IPS DF 19.7 (cell line): ENCODE measurements around the gene LRRC55.
"Not testable (repeated sequence)": the region's sequence is repeated elsewhere in the genome, so short reads cannot be mapped to it uniquely, and the experiment has no call there.

Experiments used
- DNase-seq: peaks from one replicate; pipeline ENCODE4 v3.0.0-alpha.2; 2013; ENCODE audit warnings: low read depth, low spot score

Gene LRRC55

DNA sequence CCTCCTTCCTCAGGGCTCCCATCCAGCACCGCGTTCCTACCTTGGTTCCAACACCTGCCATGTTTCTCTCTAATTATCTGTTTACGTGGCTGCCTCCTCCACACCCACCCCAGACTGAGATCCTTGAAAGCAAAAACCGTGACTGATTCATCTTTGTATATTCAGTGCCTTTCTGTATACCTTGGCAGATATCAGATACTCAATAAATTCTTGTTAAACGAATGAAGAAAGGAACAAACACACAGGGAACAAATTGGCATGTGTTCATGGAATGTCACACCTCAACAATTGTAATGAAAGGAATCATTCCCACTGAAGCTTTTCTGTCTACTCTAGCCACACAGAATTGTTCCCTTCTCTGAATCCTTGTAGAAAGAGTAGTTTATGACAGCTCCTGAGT is 20.4 kb upstream of the LRRC55 start:
- no peak for DNase-seq

DNA sequence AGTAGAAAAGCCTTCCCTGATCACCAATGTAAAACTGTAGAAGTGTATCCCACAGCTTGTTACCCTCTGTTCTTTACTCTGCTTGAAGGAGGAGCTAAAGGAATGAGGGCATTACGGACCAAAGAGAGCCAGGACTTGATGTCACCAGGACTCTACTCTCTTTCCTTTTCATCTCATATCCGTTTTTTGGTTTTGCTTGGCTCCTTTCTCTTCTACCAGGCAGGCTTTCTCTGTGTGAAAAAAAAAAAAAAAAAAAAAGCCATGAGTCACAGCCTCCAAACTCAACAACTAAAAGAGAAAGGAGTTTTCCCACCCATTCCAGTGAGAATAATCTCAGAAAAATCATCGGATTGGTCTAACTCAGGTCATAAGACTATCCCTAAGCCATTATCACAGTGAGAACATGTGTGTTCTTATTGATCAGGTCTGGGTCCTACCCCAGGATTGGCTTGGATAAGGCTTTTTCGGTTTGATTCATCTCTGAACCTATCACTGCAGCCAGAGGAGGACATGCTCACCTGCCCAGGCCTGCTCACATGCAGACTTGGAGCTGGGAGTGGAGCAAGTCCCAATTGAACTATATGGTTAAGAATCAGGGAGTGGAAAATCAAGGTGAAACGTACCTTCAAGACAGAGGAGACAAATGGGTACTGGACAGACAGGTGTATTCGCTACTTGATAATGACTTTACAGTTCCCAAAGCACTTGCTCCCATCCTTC is 19.4 kb upstream of the LRRC55 start:
- no peak for DNase-seq

DNA sequence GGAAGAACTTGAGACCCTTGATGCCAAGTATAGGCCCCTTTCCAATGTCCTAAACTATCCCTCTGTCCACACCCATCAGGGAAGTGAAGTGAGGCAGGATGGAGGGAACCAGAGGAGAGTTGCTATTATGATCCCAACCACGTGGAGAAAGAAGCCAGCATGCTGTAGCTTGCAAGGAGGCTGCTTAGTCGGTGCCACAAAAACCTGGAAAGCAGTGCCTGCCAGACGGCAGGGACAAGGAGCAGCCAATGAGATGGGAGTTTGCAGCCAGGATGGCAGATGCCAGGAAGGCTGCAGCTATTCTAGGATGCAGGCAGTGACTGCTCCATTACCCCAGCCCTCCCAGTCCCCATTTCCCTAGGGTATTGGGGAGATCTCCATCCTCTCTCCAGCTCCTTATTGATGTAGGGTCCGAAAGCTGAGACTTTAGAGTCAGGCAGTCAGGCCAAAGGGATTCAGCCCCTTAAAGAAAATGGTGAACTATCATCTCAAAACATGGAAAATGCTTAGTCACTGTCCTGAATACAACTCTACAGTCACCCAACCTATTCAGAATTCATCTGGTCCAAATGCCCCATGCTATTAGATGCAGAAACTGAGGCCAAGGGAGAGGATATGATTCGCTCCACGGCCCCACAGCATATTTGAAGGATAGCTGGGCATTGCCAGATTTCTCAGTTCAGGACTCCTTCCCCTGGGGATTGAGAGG is 18.4 kb upstream of the LRRC55 start:
- DNase-seq: no peak

DNA sequence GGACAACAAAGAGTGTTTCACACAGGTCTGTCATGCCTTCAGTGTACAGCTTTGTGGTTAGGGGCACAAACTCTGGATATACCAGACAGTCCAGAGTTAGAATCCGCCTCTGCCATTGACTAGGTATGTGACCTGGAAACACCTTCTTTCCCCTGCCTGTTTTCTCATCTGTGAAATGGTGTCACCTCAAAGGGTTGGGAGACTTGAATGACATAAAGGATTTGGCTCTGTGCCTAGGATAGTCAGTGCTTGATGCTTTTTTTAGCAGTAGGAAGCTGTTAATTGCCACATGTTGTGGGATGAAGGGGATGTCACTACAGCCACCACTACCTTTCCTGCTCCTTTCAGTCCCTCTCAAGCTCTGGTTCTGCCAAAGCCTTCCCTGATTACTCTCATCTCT is 17.4 kb upstream of the LRRC55 start:
- no peak for DNase-seq

DNA sequence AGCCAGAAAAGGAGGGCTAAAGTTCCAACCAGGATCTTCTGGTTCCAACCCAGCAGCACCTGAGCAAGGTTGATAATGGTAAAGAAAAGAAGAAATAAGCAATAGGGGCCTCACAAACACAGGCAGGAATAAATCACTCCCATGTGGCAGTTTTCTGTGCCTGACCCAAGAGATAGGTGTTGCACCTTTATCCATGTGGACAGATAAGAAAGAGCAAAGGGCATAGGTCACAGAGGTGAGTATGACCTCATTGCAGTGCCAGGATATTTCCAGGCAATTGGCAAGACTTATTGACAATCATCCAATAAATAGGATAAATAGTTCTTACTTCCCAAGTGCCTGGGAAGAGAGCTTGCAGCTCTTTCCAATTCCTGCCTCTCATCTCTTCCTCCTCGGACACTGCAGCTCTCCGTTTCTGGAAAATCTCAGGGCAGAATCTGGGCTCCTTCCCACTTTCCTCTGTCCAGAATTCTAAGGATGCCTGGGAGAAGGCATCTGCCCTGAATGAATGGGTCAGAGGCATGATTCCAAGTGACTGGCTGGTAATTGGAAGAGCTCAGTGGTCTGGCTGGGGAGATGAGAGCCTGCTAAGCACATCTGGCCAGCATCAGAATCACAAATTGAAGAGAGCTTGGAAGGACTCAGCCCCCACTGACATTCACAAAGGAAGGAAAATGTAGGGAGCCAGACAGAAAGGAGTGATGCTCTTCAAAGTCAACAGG is 14.5 kb upstream of the LRRC55 start:
- DNase-seq: no peak

DNA sequence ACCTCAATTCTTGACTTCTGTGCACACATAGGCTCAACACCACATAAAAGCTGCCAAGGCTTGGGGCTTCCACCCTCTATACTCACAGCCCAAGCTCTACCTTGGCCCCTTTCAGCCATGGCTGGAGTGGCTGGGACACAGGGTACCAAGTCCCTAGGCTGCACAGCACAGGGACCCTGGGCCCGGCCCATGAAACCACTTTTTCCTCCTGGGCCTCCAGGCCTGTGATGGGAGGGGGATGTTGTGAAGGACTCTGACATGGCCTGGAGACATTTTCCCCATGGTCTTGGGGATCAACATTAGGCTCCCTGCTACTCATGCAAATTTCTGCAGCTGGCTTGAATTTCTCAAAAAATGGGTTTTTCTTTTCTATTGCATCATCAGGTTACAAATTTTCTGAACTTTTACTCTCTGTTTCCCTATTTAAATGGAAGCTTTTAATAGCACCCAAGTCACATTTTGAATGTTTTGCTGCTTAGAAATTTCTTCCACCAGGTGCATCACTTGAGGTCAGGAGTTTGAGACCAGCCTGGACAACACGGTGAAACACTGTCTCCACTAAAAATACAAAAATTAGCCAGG is 11.9 kb upstream of the LRRC55 start:
- not testable (repeated sequence) for DNase-seq

- no peak for DNase-seq
Measured at GRCh38 chr11:57172031-57172430, 9.7 kb upstream of the LRRC55 start.

- DNase-seq: no peak
Measured at GRCh38 chr11:57174656-57175055, 7.1 kb upstream of the LRRC55 start.

GRCh38 chr11:57175478-57175877 is 6.3 kb upstream of the LRRC55 start:
- DNase-seq: no peak

- no peak for DNase-seq
Measured at GRCh38 chr11:57178334-57178733, 3.4 kb upstream of the LRRC55 start.

- DNase-seq: peak; percentile 17
Measured at GRCh38 chr11:57179681-57180080, 2.1 kb upstream of the LRRC55 start.

DNA sequence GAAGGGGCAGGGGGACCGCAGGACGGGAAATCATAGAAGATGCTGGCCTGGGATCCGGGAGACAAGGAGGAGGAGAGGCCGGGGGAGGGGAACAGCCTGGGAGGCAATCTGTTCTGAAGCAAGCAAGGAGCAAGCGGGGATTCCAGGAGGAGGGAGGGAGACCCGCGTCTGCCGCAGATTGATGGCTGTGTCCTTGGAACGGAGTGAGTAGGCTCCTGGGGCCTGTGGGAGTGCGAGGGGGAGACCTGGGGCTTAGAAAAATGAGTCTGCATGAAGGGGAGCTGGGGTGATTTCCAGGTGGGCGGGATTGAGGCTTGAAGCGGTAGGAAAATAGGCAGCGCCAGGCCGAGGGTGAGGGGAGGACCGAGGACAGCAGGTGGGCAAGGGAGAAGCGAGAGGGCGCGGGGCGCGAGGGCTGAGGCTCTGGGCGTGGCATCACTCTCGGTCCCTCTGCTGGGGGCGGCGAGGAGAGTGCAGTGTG is 1.6 kb upstream of the LRRC55 start:
- DNase-seq: peak; percentile 15

DNA sequence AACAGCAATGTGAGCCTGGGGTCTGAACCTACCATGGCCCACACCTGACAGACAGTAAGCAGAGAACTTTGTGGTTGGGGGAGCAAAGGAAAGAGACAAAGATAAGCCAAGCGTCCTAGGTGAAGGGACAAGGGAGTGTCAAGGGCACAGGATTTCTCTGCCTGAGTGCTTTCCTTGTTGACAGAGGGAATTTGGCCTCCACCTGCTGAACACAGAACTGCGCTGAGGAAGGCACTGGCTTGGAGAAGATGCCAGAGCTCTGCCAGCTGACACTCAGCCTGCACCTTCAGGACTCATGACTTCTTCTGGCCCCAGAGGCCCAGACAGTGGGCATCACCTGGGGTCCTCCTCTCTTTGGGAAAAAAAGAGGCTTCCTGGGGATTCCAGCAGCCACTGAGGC is 789 bp upstream of the LRRC55 start:
- DNase-seq: no peak

- no peak for DNase-seq
Measured at GRCh38 chr11:57182896-57183295, 1.1 kb downstream of the LRRC55 start.

- no peak for DNase-seq
Measured at GRCh38 chr11:57190548-57190947, 8.8 kb downstream of the LRRC55 start.

DNA sequence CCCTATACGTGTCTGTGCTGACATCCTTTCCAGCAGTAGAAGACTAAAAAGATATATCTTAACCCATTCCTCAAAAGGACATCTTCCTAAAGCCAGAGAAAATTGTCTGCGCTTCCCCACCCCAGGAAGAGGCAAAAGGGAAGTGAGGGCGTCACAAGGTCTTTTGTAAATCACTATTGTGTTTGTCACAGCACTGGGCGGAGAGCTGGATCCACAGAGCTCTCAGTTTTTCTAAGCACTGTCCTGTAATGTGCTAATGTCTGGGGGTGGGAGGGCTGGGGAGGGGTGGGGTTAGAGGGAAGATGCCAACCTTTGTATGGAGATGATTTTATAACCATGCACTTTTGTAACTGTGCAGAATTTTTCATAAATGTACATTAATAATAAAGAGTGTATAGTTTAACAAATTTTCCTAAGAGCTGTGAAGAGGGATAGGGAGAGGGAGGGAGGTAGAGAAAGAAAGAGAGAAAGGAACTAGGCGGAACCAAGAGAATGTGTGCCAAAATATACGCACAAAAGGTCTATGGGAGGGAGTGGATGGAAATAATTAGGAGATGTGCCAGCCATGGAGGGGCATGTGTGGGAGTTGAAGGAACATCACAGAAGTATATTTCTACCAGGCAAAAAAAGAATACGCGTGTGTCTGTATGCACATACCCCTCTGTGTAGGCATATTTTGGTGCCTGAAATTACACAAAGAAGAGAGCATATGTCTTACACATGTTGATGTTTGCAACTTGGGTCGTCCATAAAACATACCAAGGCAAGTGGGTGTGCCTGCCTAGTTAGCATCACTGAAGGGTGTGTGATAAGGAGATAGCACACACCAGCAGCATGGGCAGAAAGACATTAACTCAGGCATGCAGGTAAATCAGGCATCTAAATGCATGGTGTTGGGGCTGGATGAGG is 9.8 kb downstream of the LRRC55 start:
- DNase-seq: no peak

- no peak for DNase-seq
Measured at GRCh38 chr11:57192316-57192715, 10.6 kb downstream of the LRRC55 start.

GRCh38 chr11:57196596-57196995 is 14.8 kb downstream of the LRRC55 start:
- no peak for DNase-seq

GRCh38 chr11:57197762-57198161 is 16.0 kb downstream of the LRRC55 start:
- DNase-seq: no peak

DNA sequence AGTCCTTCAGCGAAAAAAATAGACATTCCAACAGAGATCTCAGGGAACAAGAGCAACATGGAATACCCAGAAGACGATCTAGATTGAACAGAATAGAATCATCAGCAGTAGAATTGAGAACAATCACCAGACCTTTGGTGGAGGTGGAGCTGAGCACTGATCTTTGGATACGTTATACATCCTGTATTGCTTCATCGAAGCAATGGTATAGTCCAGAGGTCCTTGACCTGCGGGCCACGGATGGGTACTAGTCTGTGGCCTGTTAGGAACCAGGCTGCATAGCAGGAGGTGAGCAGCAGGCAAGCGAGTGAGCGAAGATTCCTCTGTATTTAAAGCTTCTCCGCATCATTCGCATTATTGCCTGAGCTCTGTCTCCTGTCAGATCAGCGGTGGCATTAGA is 17.6 kb downstream of the LRRC55 start:
- DNase-seq: no peak

DNA sequence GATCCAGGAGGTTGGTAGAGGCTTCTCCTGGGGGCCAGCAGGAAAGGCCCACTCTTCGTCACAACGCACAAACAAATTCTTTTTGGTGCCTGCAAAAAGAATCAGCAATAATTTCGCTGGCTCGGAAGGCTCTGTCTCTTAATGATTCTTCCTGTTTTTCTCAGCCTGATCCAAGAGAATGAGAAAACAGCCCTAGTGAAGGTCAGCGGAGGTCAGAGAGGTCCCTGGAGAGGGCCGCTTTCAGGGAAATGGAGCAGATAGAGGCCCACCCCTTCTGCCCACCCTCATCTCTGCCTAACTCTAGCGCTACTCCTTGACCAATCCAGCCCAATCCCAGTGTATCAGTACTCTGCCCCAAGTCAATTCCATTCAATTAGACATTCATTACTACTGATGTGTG is 19.2 kb downstream of the LRRC55 start:
- no peak for DNase-seq
